Activated CD4-positive, alpha-beta T cell treated with anti-CD3 and anti-CD28 coated beads, Interleukin-2, amount 10 ng/mL, durations not matched to agents 7 days and 5 days (primary cell): ENCODE data around the gene ZNF236. TPM values are rescaled to one million over a fixed set of nuclear protein-coding genes. Genes with fewer than 3 reads are reported as not detected.

Source experiments
- CTCF ChIA-PET: fragments of 350-600 bp; sonication (Branson Sonifier 250); formaldehyde crosslinking; loops from one replicate; lab custom pipeline; 2021; ENCODE audit warnings: antibody characterized with exemption; lab: Charles Lee
- POLR2A ChIA-PET: fragments of 350-600 bp; sonication (Branson Sonifier 250); formaldehyde crosslinking; loops from one replicate; lab custom pipeline; 2021; ENCODE audit warnings: antibody characterized with exemption; lab: Charles Lee
- DNase-seq: peaks from one replicate; pipeline ENCODE4 v3.0.0-alpha.2; 2020
- H3K27ac Mint-ChIP-seq: one replicate; pipeline ENCODE4 v1.8.0; 2021; ENCODE audit warnings: mild to moderate bottlenecking, moderate library complexity, mixed read lengths
- H3K27me3 Mint-ChIP-seq: one replicate; pipeline ENCODE4 v1.8.0; 2021; ENCODE audit warnings: mixed read lengths
- H3K36me3 Mint-ChIP-seq: one replicate; pipeline ENCODE4 v1.8.0; 2021; ENCODE audit warnings: low read depth, mixed read lengths
- H3K4me1 Mint-ChIP-seq: one replicate; pipeline ENCODE4 v1.8.0; 2021; ENCODE audit warnings: mixed read lengths
- H3K4me3 Mint-ChIP-seq: one replicate; pipeline ENCODE4 v1.8.0; 2021; ENCODE audit warnings: mild to moderate bottlenecking, moderate library complexity, mixed read lengths
- H3K9me3 Mint-ChIP-seq: one replicate; pipeline ENCODE4 v1.8.0; 2021; ENCODE audit warnings: mixed read lengths
- total RNA-seq, 2 experiments: library from RNA; stranded (reverse); gene quantifications; one replicate each; pipeline ENCODE4 v1.2.3, GENCODE V29; 2021

ZNF236 gene
- total RNA-seq, 2 experiments from 2014 or later: 23.9 to 27.7 TPM

GRCh38 chr18:76994086-76994654, 171.8 kb downstream of the ZNF236 start:
- no peak for DNase-seq
- ChIA-PET POLR2A (no interaction called here), CTCF (interaction anchor here (1.3 kb wide), 1 partner anchor 13 kb away, joined by 3 read pairs; no protein-coding TSS in a partner anchor)
- peaks cover 10% of the 10 kb centered on the region for H3K27me3 Mint-ChIP-seq
- no peak overlapping the region for H3K4me3 Mint-ChIP-seq
- H3K36me3 Mint-ChIP-seq: no peaks in the 10 kb centered on the region
- no peaks in the 10 kb centered on the region for H3K9me3 Mint-ChIP-seq
- no peak overlapping the region for H3K27ac Mint-ChIP-seq
- peaks cover 6% of the 10 kb centered on the region for H3K4me1 Mint-ChIP-seq

GRCh38 chr18:76995896-76996295, 173.5 kb downstream of the ZNF236 start:
- peaks cover 16% of the 10 kb centered on the region for H3K4me1 Mint-ChIP-seq
- no peaks in the 10 kb centered on the region for H3K9me3 Mint-ChIP-seq
- H3K27ac Mint-ChIP-seq: no peak overlapping the region
- DNase-seq: no peak
- no peaks in the 10 kb centered on the region for H3K36me3 Mint-ChIP-seq
- CTCF ChIA-PET: interaction anchor here (1.7 to 1.8 kb wide), 3 partner anchors 13 to 193 kb away, joined by 4 to 7 read pairs (median 4); no protein-coding TSS in a partner anchor
- H3K27me3 Mint-ChIP-seq: peaks cover 10% of the 10 kb centered on the region
- no peak overlapping the region for H3K4me3 Mint-ChIP-seq
- POLR2A ChIA-PET: no interaction called here

- Mint-ChIP-seq H3K4me1 (peaks cover 20% of the 10 kb centered on the region), H3K4me3 (no peak overlapping the region), H3K27ac (no peak overlapping the region), H3K9me3 (no peaks in the 10 kb centered on the region), H3K27me3 (peaks cover 10% of the 10 kb centered on the region), H3K36me3 (no peaks in the 10 kb centered on the region)
- DNase-seq: no peak
- ChIA-PET CTCF (interaction anchor here (0.8 to 1.8 kb wide), 6 partner anchors 11 to 95 kb away, joined by 3 to 5 read pairs (median 4); no protein-coding TSS in a partner anchor), POLR2A (no interaction called here)
These were observed 174.1 kb downstream of the ZNF236 start for GRCh38 chr18:76996429-76996828.

GRCh38 chr18:76997951-76998808, 175.8 kb downstream of the ZNF236 start:
- DNase-seq: no peak
- Mint-ChIP-seq H3K36me3 (no peaks in the 10 kb centered on the region), H3K4me3 (no peak overlapping the region), H3K9me3 (no peaks in the 10 kb centered on the region), H3K27me3 (peaks cover 10% of the 10 kb centered on the region), H3K27ac (no peak overlapping the region), H3K4me1 (peaks cover 33% of the 10 kb centered on the region)
- ChIA-PET POLR2A (no interaction called here), CTCF (interaction anchor here (2.7 to 3.7 kb wide), 2 partner anchors 14 to 56 kb away, joined by 9 to 23 read pairs; no protein-coding TSS in a partner anchor)

DNA sequence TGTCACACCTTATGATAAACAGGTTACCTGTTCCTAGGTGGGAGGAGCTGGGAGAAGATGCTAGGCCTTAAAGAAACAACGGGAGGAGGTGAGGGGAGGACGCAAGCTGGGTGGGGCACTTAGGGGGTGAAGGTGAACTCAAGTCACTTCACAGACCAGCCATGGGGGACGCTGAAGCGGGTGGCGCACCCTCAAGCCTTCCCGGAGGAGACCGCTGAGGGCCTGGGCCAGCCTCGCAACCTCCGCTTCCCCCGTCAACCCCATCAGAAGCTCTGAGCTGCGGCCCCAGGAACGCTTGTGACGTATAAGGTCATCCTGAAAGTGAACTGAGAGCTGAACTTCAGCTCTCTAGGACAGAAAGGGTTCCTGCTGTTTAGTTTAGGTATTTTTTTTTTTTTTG, 176.7 kb downstream of the ZNF236 start:
- peaks cover 10% of the 10 kb centered on the region for H3K27me3 Mint-ChIP-seq
- H3K27ac Mint-ChIP-seq: no peak overlapping the region
- peaks cover 41% of the 10 kb centered on the region for H3K4me1 Mint-ChIP-seq
- no peaks in the 10 kb centered on the region for H3K36me3 Mint-ChIP-seq
- no peak for DNase-seq
- no peaks in the 10 kb centered on the region for H3K9me3 Mint-ChIP-seq
- POLR2A ChIA-PET: no interaction called here
- CTCF ChIA-PET: interaction anchor here (0.6 to 3.7 kb wide), 6 partner anchors 15 to 347 kb away, joined by 3 to 23 read pairs (median 6); no protein-coding TSS in a partner anchor
- H3K4me3 Mint-ChIP-seq: no peak overlapping the region

GRCh38 chr18:77000527-77000926, 178.2 kb downstream of the ZNF236 start:
- DNase-seq: peak; percentile 52
- peaks cover 54% of the 10 kb centered on the region for H3K4me1 Mint-ChIP-seq
- peaks cover 4% of the 10 kb centered on the region for H3K27me3 Mint-ChIP-seq
- H3K27ac Mint-ChIP-seq: peak overlapping the region; percentile 64
- H3K4me3 Mint-ChIP-seq: no peak overlapping the region
- H3K9me3 Mint-ChIP-seq: no peaks in the 10 kb centered on the region
- ChIA-PET CTCF (interaction anchor here (0.6 to 3.7 kb wide), 31 partner anchors 9 to 1694 kb away, joined by 3 to 23 read pairs (median 4); no protein-coding TSS in a partner anchor), POLR2A (interaction anchor here (0.6 kb wide), 1 partner anchor 543 kb away, joined by 6 read pairs; no protein-coding TSS in a partner anchor)
- peaks cover 6% of the 10 kb centered on the region for H3K36me3 Mint-ChIP-seq

- Mint-ChIP-seq H3K4me3 (no peak overlapping the region), H3K9me3 (no peaks in the 10 kb centered on the region), H3K36me3 (peaks cover 11% of the 10 kb centered on the region), H3K27ac (no peak overlapping the region), H3K27me3 (no peaks in the 10 kb centered on the region), H3K4me1 (peaks cover 57% of the 10 kb centered on the region)
- POLR2A ChIA-PET: no interaction called here
- CTCF ChIA-PET: interaction anchor here (0.6 to 3.7 kb wide), 25 partner anchors 8 to 211 kb away, joined by 3 to 23 read pairs (median 4); no protein-coding TSS in a partner anchor
- no peak for DNase-seq
These were observed 178.7 kb downstream of the ZNF236 start for GRCh38 chr18:77001041-77001440.

DNA sequence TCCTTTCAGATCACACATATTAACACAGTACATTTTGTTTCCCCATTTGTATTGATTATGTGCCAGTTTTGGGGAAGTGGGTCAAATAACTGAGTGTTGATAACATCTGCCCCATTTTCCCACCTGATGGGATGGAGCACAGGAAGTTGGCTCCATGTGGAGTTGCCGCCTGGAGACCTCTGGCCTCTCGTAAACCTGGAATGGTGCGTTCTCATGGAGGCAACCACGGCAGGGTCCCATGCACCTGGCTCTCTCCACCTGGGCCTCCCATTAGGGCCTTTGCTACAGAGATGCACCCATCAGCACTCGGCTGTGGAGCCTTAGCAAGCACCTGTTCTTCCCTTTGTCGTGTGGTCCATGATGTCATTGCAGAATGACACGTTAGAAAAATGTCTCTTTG, 179.6 kb downstream of the ZNF236 start:
- Mint-ChIP-seq H3K36me3 (peaks cover 13% of the 10 kb centered on the region), H3K4me1 (peaks cover 61% of the 10 kb centered on the region), H3K4me3 (no peak overlapping the region), H3K27me3 (no peaks in the 10 kb centered on the region), H3K27ac (no peak overlapping the region), H3K9me3 (no peaks in the 10 kb centered on the region)
- CTCF ChIA-PET: interaction anchor here (3.7 kb wide), 1 partner anchor 18 kb away, joined by 23 read pairs; no protein-coding TSS in a partner anchor
- POLR2A ChIA-PET: no interaction called here
- no peak for DNase-seq

GRCh38 chr18:77002496-77002895, 180.1 kb downstream of the ZNF236 start:
- H3K9me3 Mint-ChIP-seq: no peaks in the 10 kb centered on the region
- no peak overlapping the region for H3K4me3 Mint-ChIP-seq
- H3K36me3 Mint-ChIP-seq: peaks cover 13% of the 10 kb centered on the region
- H3K4me1 Mint-ChIP-seq: peaks cover 64% of the 10 kb centered on the region
- CTCF ChIA-PET: no interaction called here
- no peak overlapping the region for H3K27ac Mint-ChIP-seq
- POLR2A ChIA-PET: interaction anchor here (0.5 kb wide), 1 partner anchor 63 kb away, joined by 3 read pairs; no protein-coding TSS in a partner anchor
- H3K27me3 Mint-ChIP-seq: no peaks in the 10 kb centered on the region
- no peak for DNase-seq

- Mint-ChIP-seq H3K4me3 (no peak overlapping the region), H3K4me1 (peaks cover 65% of the 10 kb centered on the region), H3K36me3 (peaks cover 13% of the 10 kb centered on the region), H3K27ac (peak overlapping the region; percentile 36), H3K9me3 (no peaks in the 10 kb centered on the region), H3K27me3 (no peaks in the 10 kb centered on the region)
- ChIA-PET CTCF (interaction anchor here (1.8 kb wide), 1 partner anchor 9 kb away, joined by 5 read pairs; no protein-coding TSS in a partner anchor), POLR2A (no interaction called here)
- no peak for DNase-seq
These were observed 181.0 kb downstream of the ZNF236 start for GRCh38 chr18:77003316-77003715.

DNA sequence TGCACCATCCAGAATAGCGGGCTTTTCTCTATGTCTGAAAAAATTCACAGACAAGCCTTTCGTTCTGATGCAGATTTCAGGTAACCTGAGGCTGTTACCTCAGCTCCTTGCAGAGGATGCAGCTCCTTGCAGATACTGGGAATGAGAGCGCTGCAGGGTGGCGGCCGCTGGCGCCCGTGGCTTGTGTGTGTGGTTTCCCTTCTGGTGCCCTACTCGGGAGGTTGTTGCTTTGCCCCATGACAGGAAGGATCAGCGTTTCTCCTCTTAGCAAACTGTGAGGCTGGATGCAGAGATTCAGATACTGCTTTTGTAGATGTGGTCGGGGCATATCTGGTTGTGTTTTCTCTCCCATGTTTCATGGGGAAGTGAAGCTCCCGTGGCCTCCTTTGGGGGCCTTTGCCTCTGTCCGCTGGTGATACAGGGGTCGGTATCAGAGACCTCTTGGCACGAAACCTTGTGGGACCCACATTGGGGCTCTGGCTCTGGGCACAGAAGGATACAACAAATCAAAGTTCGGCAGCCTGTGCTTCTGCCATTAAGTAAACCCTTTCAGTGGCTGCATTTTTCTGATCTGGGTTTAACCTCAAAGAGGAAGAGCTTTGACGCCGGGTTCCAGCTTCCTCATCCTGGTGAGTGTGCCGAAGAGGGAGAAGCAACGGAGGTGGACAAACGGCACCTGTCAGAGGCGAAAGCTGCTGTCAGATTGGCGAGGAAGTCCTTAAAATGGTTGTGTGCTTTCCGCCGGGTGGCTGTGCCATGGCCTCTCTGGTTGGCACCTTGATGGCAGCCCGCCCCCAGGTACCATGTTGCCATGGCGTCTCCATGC, 182.4 kb downstream of the ZNF236 start:
- peak; percentile 38 for DNase-seq
- H3K27ac Mint-ChIP-seq: peak overlapping the region; percentile 83
- no peaks in the 10 kb centered on the region for H3K9me3 Mint-ChIP-seq
- H3K4me1 Mint-ChIP-seq: peaks cover 62% of the 10 kb centered on the region
- H3K36me3 Mint-ChIP-seq: peaks cover 20% of the 10 kb centered on the region
- ChIA-PET POLR2A (no interaction called here), CTCF (interaction anchor here (1.0 to 1.8 kb wide), 5 partner anchors 8 to 206 kb away, joined by 3 to 5 read pairs (median 3); no protein-coding TSS in a partner anchor)
- H3K4me3 Mint-ChIP-seq: peak overlapping the region; percentile 60
- no peaks in the 10 kb centered on the region for H3K27me3 Mint-ChIP-seq

GRCh38 chr18:77005651-77006195, 183.4 kb downstream of the ZNF236 start:
- ChIA-PET POLR2A (no interaction called here), CTCF (interaction anchor here (1.3 kb wide), 1 partner anchor 46 kb away, joined by 3 read pairs; no protein-coding TSS in a partner anchor)
- H3K27me3 Mint-ChIP-seq: no peaks in the 10 kb centered on the region
- peaks cover 56% of the 10 kb centered on the region for H3K4me1 Mint-ChIP-seq
- peak overlapping the region; percentile 76 for H3K27ac Mint-ChIP-seq
- DNase-seq: no peak
- no peak overlapping the region for H3K4me3 Mint-ChIP-seq
- H3K36me3 Mint-ChIP-seq: peaks cover 25% of the 10 kb centered on the region
- no peaks in the 10 kb centered on the region for H3K9me3 Mint-ChIP-seq
